ENCODE data around the gene ASAP2.

Gene ASAP2

GRCh38 chr2:9184361-9184760, 22.3 kb upstream of the ASAP2 start:
- no peaks in the 10 kb centered on the region for H3K36me3 ChIP-seq (ENCODE audit: control insufficient read depth, insufficient read depth, low read length)
- no peak overlapping the region for H3K4me3 ChIP-seq (ENCODE audit: insufficient read depth, low read depth, low read length)
- no peaks in the 10 kb centered on the region for H3K9me3 ChIP-seq (ENCODE audit: control insufficient read depth, low read length)
- no peaks in the 10 kb centered on the region for H3K27me3 ChIP-seq (ENCODE audit: control insufficient read depth, insufficient read depth, low read length, poor library complexity, severe bottlenecking)
- H3K4me1 ChIP-seq (ENCODE audit: control insufficient read depth, insufficient read depth, low read length): no peaks in the 10 kb centered on the region
- no peak overlapping the region for H3K27ac ChIP-seq (ENCODE audit: insufficient read depth, low read depth, low read length, poor library complexity, severe bottlenecking)
- WGBS, 2 experiments: 95 to 96% methylated on average over 9 of the region's 9 CpGs

GRCh38 chr2:9187620-9188214, 18.9 kb upstream of the ASAP2 start:
- Histone ChIP-seq H3K4me1 (ENCODE audit: control insufficient read depth, insufficient read depth, low read length) (peaks cover 9% of the 10 kb centered on the region), H3K27me3 (ENCODE audit: control insufficient read depth, insufficient read depth, low read length, poor library complexity, severe bottlenecking) (no peaks in the 10 kb centered on the region), H3K36me3 (ENCODE audit: control insufficient read depth, insufficient read depth, low read length) (no peaks in the 10 kb centered on the region), H3K27ac (ENCODE audit: insufficient read depth, low read depth, low read length, poor library complexity, severe bottlenecking) (no peak overlapping the region), H3K4me3 (ENCODE audit: insufficient read depth, low read depth, low read length) (no peak overlapping the region), H3K9me3 (ENCODE audit: control insufficient read depth, low read length) (no peaks in the 10 kb centered on the region)
- WGBS, 2 experiments: 87 to 95% methylated on average over 2 of the region's 2 CpGs

GRCh38 chr2:9188823-9189222, 17.8 kb upstream of the ASAP2 start:
- Histone ChIP-seq H3K36me3 (ENCODE audit: control insufficient read depth, insufficient read depth, low read length) (no peaks in the 10 kb centered on the region), H3K4me3 (ENCODE audit: insufficient read depth, low read depth, low read length) (no peak overlapping the region), H3K4me1 (ENCODE audit: control insufficient read depth, insufficient read depth, low read length) (peaks cover 9% of the 10 kb centered on the region), H3K27me3 (ENCODE audit: control insufficient read depth, insufficient read depth, low read length, poor library complexity, severe bottlenecking) (no peaks in the 10 kb centered on the region), H3K27ac (ENCODE audit: insufficient read depth, low read depth, low read length, poor library complexity, severe bottlenecking) (no peak overlapping the region), H3K9me3 (ENCODE audit: control insufficient read depth, low read length) (no peaks in the 10 kb centered on the region)
- 85 to 86% methylated on average over 6 of the region's 6 CpGs for WGBS, 2 experiments

- Histone ChIP-seq H3K27me3 (ENCODE audit: control insufficient read depth, insufficient read depth, low read length, poor library complexity, severe bottlenecking) (no peaks in the 10 kb centered on the region), H3K9me3 (ENCODE audit: control insufficient read depth, low read length) (no peaks in the 10 kb centered on the region), H3K4me1 (ENCODE audit: control insufficient read depth, insufficient read depth, low read length) (peaks cover 9% of the 10 kb centered on the region), H3K36me3 (ENCODE audit: control insufficient read depth, insufficient read depth, low read length) (no peaks in the 10 kb centered on the region), H3K27ac (ENCODE audit: insufficient read depth, low read depth, low read length, poor library complexity, severe bottlenecking) (no peak overlapping the region), H3K4me3 (ENCODE audit: insufficient read depth, low read depth, low read length) (no peak overlapping the region)
- 76 to 79% methylated on average over 3 of the region's 3 CpGs for WGBS, 2 experiments
These were observed 16.7 kb upstream of the ASAP2 start for GRCh38 chr2:9189901-9190300.

GRCh38 chr2:9191041-9191481, 15.6 kb upstream of the ASAP2 start:
- no peaks in the 10 kb centered on the region for H3K36me3 ChIP-seq (ENCODE audit: control insufficient read depth, insufficient read depth, low read length)
- no peaks in the 10 kb centered on the region for H3K27me3 ChIP-seq (ENCODE audit: control insufficient read depth, insufficient read depth, low read length, poor library complexity, severe bottlenecking)
- no peak overlapping the region for H3K27ac ChIP-seq (ENCODE audit: insufficient read depth, low read depth, low read length, poor library complexity, severe bottlenecking)
- H3K9me3 ChIP-seq (ENCODE audit: control insufficient read depth, low read length): no peaks in the 10 kb centered on the region
- H3K4me1 ChIP-seq (ENCODE audit: control insufficient read depth, insufficient read depth, low read length): peaks cover 9% of the 10 kb centered on the region
- WGBS, 2 experiments: 76 to 85% methylated on average over 9 of the region's 9 CpGs
- H3K4me3 ChIP-seq (ENCODE audit: insufficient read depth, low read depth, low read length): no peak overlapping the region

- no peaks in the 10 kb centered on the region for H3K27me3 ChIP-seq (ENCODE audit: control insufficient read depth, insufficient read depth, low read length, poor library complexity, severe bottlenecking)
- no peaks in the 10 kb centered on the region for H3K36me3 ChIP-seq (ENCODE audit: control insufficient read depth, insufficient read depth, low read length)
- no peak overlapping the region for H3K27ac ChIP-seq (ENCODE audit: insufficient read depth, low read depth, low read length, poor library complexity, severe bottlenecking)
- no peaks in the 10 kb centered on the region for H3K9me3 ChIP-seq (ENCODE audit: control insufficient read depth, low read length)
- 90 to 95% methylated on average over 3 of the region's 3 CpGs for WGBS, 2 experiments
- H3K4me3 ChIP-seq (ENCODE audit: insufficient read depth, low read depth, low read length): no peak overlapping the region
- peaks cover 9% of the 10 kb centered on the region for H3K4me1 ChIP-seq (ENCODE audit: control insufficient read depth, insufficient read depth, low read length)
These were observed 13.9 kb upstream of the ASAP2 start for GRCh38 chr2:9192712-9193111.

GRCh38 chr2:9194352-9194751, 12.3 kb upstream of the ASAP2 start:
- Histone ChIP-seq H3K27ac (ENCODE audit: insufficient read depth, low read depth, low read length, poor library complexity, severe bottlenecking) (no peak overlapping the region), H3K4me3 (ENCODE audit: insufficient read depth, low read depth, low read length) (no peak overlapping the region), H3K27me3 (ENCODE audit: control insufficient read depth, insufficient read depth, low read length, poor library complexity, severe bottlenecking) (no peaks in the 10 kb centered on the region), H3K36me3 (ENCODE audit: control insufficient read depth, insufficient read depth, low read length) (no peaks in the 10 kb centered on the region), H3K4me1 (ENCODE audit: control insufficient read depth, insufficient read depth, low read length) (peaks cover 9% of the 10 kb centered on the region), H3K9me3 (ENCODE audit: control insufficient read depth, low read length) (no peaks in the 10 kb centered on the region)

GRCh38 chr2:9196637-9197036, 10.0 kb upstream of the ASAP2 start:
- H3K27me3 ChIP-seq (ENCODE audit: control insufficient read depth, insufficient read depth, low read length, poor library complexity, severe bottlenecking): no peaks in the 10 kb centered on the region
- H3K4me1 ChIP-seq (ENCODE audit: control insufficient read depth, insufficient read depth, low read length): peaks cover 1% of the 10 kb centered on the region
- H3K4me3 ChIP-seq (ENCODE audit: insufficient read depth, low read depth, low read length): no peak overlapping the region
- 89 to 92% methylated on average over 3 of the region's 3 CpGs for WGBS, 2 experiments
- H3K36me3 ChIP-seq (ENCODE audit: control insufficient read depth, insufficient read depth, low read length): no peaks in the 10 kb centered on the region
- H3K9me3 ChIP-seq (ENCODE audit: control insufficient read depth, low read length): no peaks in the 10 kb centered on the region
- no peak overlapping the region for H3K27ac ChIP-seq (ENCODE audit: insufficient read depth, low read depth, low read length, poor library complexity, severe bottlenecking)

- Histone ChIP-seq H3K27me3 (ENCODE audit: control insufficient read depth, insufficient read depth, low read length, poor library complexity, severe bottlenecking) (no peaks in the 10 kb centered on the region), H3K9me3 (ENCODE audit: control insufficient read depth, low read length) (no peaks in the 10 kb centered on the region), H3K36me3 (ENCODE audit: control insufficient read depth, insufficient read depth, low read length) (no peaks in the 10 kb centered on the region), H3K4me3 (ENCODE audit: insufficient read depth, low read depth, low read length) (no peak overlapping the region), H3K4me1 (ENCODE audit: control insufficient read depth, insufficient read depth, low read length) (no peaks in the 10 kb centered on the region), H3K27ac (ENCODE audit: insufficient read depth, low read depth, low read length, poor library complexity, severe bottlenecking) (no peak overlapping the region)
- WGBS, 2 experiments: 93 to 96% methylated on average over 5 of the region's 5 CpGs
These were observed 8.7 kb upstream of the ASAP2 start for GRCh38 chr2:9197916-9198315.

GRCh38 chr2:9199716-9200632, 6.6 kb upstream of the ASAP2 start:
- Histone ChIP-seq H3K27ac (ENCODE audit: insufficient read depth, low read depth, low read length, poor library complexity, severe bottlenecking) (no peak overlapping the region), H3K27me3 (ENCODE audit: control insufficient read depth, insufficient read depth, low read length, poor library complexity, severe bottlenecking) (peaks cover 8% of the 10 kb centered on the region), H3K4me1 (ENCODE audit: control insufficient read depth, insufficient read depth, low read length) (no peaks in the 10 kb centered on the region), H3K36me3 (ENCODE audit: control insufficient read depth, insufficient read depth, low read length) (no peaks in the 10 kb centered on the region), H3K9me3 (ENCODE audit: control insufficient read depth, low read length) (no peaks in the 10 kb centered on the region), H3K4me3 (ENCODE audit: insufficient read depth, low read depth, low read length) (no peak overlapping the region)
- 89 to 91% methylated on average over 9 of the region's 9 CpGs for WGBS, 2 experiments
